ENCODE data around the gene FBLN2. TPM values are rescaled to one million over a fixed set of nuclear protein-coding genes. Genes with fewer than 3 reads are reported as not detected.

FBLN2 gene
- total RNA-seq, 1 experiment from 2014 or later = 36.7 TPM

- no peaks in the 10 kb centered on the region for H3K4me1 Mint-ChIP-seq (ENCODE audit: low read depth, unreplicated experiment)
- no peaks in the 10 kb centered on the region for H3K9me3 Mint-ChIP-seq (ENCODE audit: unreplicated experiment)
- H3K27me3 ChIP-seq (replicated peaks; ENCODE audit: control insufficient read depth, insufficient read depth, low read length) = no peaks in the 10 kb centered on the region
- no peaks in the 10 kb centered on the region for H3K27me3 Mint-ChIP-seq (ENCODE audit: insufficient read depth, unreplicated experiment)
- TF ChIP-seq CTCF (IDR thresholded peaks at IDR 0.05; ENCODE audit: insufficient read depth in 1 of 2, low read depth in 1 of 2, low read length in 1 of 2, severe bottlenecking in 1 of 2, unreplicated experiment in 1 of 2) = no peak
- no peaks in the 10 kb centered on the region for H3K36me3 ChIP-seq (ENCODE audit: control insufficient read depth, insufficient read depth, low read length)
- no peak overlapping the region for H3K27ac Mint-ChIP-seq (ENCODE audit: unreplicated experiment)
- H3K36me3 Mint-ChIP-seq (ENCODE audit: insufficient read depth, unreplicated experiment) = no peaks in the 10 kb centered on the region
- no TSS peak for BruUV-seq (replicated peaks)
- H3K9me3 ChIP-seq = no peaks in the 10 kb centered on the region
- no peak overlapping the region for H3K4me3 Mint-ChIP-seq (ENCODE audit: unreplicated experiment)
- no peak overlapping the region for H3K4me3 ChIP-seq (ENCODE audit: low read depth, low read length)
- POLR2A ChIA-PET = no interaction called here
- CTCF ChIA-PET = interaction anchor here (0.8 kb wide), 1 partner anchor 128 kb away, joined by 4 read pairs; the partner anchor contains the start of gene HDAC11
- no peak for DNase-seq
- no peaks in the 10 kb centered on the region for H3K4me1 ChIP-seq
- intact Hi-C loops (cut with micrococcal nuclease; ENCODE audit: unreplicated experiment) = loop anchor here (1.0 kb wide), 1 partner anchor 33 kb away; no protein-coding TSS in a partner anchor
These were observed 59.1 kb downstream of the FBLN2 start for GRCh38 chr3:13607821-13608597.

GRCh38 chr3:13608969-13609725 is 60.2 kb downstream of the FBLN2 start:
- TF ChIP-seq CTCF (IDR thresholded peaks at IDR 0.05; ENCODE audit: insufficient read depth in 1 of 2, low read depth in 1 of 2, low read length in 1 of 2, severe bottlenecking in 1 of 2, unreplicated experiment in 1 of 2) = no peak
- H3K27ac Mint-ChIP-seq (ENCODE audit: unreplicated experiment) = no peak overlapping the region
- Histone ChIP-seq H3K9me3 (no peaks in the 10 kb centered on the region), H3K36me3 (ENCODE audit: control insufficient read depth, insufficient read depth, low read length) (no peaks in the 10 kb centered on the region), H3K27me3 (replicated peaks; ENCODE audit: control insufficient read depth, insufficient read depth, low read length) (no peaks in the 10 kb centered on the region), H3K4me1 (no peaks in the 10 kb centered on the region), H3K4me3 (ENCODE audit: low read depth, low read length) (no peak overlapping the region)
- POLR2A ChIA-PET = no interaction called here
- CTCF ChIA-PET = no interaction called here
- no TSS peak for BruUV-seq (replicated peaks)
- no peaks in the 10 kb centered on the region for H3K27me3 Mint-ChIP-seq (ENCODE audit: insufficient read depth, unreplicated experiment)
- no peaks in the 10 kb centered on the region for H3K36me3 Mint-ChIP-seq (ENCODE audit: insufficient read depth, unreplicated experiment)
- intact Hi-C loops (cut with micrococcal nuclease; ENCODE audit: unreplicated experiment) = loop anchor here (1.0 kb wide), 1 partner anchor 32 kb away; no protein-coding TSS in a partner anchor
- no peaks in the 10 kb centered on the region for H3K4me1 Mint-ChIP-seq (ENCODE audit: low read depth, unreplicated experiment)
- H3K4me3 Mint-ChIP-seq (ENCODE audit: unreplicated experiment) = no peak overlapping the region
- DNase-seq = no peak
- H3K9me3 Mint-ChIP-seq (ENCODE audit: unreplicated experiment) = peaks cover 3% of the 10 kb centered on the region

GRCh38 chr3:13610006-13610570 is 61.2 kb downstream of the FBLN2 start:
- ChIA-PET POLR2A (no interaction called here), CTCF (no interaction called here)
- BruUV-seq (replicated peaks) = no TSS peak
- H3K27ac Mint-ChIP-seq (ENCODE audit: unreplicated experiment) = no peak overlapping the region
- no peaks in the 10 kb centered on the region for H3K4me1 ChIP-seq
- no peaks in the 10 kb centered on the region for H3K27me3 Mint-ChIP-seq (ENCODE audit: insufficient read depth, unreplicated experiment)
- no peaks in the 10 kb centered on the region for H3K36me3 Mint-ChIP-seq (ENCODE audit: insufficient read depth, unreplicated experiment)
- no peaks in the 10 kb centered on the region for H3K36me3 ChIP-seq (ENCODE audit: control insufficient read depth, insufficient read depth, low read length)
- intact Hi-C loops (cut with micrococcal nuclease; ENCODE audit: unreplicated experiment) = no loop called here
- TF ChIP-seq CTCF (IDR thresholded peaks at IDR 0.05; ENCODE audit: insufficient read depth in 1 of 2, low read depth in 1 of 2, low read length in 1 of 2, severe bottlenecking in 1 of 2, unreplicated experiment in 1 of 2) = no peak
- peaks cover 13% of the 10 kb centered on the region for H3K9me3 Mint-ChIP-seq (ENCODE audit: unreplicated experiment)
- no peak overlapping the region for H3K4me3 ChIP-seq (ENCODE audit: low read depth, low read length)
- H3K4me1 Mint-ChIP-seq (ENCODE audit: low read depth, unreplicated experiment) = no peaks in the 10 kb centered on the region
- no peak overlapping the region for H3K4me3 Mint-ChIP-seq (ENCODE audit: unreplicated experiment)
- DNase-seq = no peak
- no peaks in the 10 kb centered on the region for H3K27me3 ChIP-seq (replicated peaks; ENCODE audit: control insufficient read depth, insufficient read depth, low read length)
- no peaks in the 10 kb centered on the region for H3K9me3 ChIP-seq
